Neuronal stem cell (in vitro differentiated cells): ENCODE data around the gene ZSWIM6.

Source experiments
- DNase-seq: peaks from one replicate; pipeline ENCODE4 v3.0.0-alpha.2; 2013; ENCODE audit warnings: low spot score
- H2AFZ ChIP-seq: one replicate; pipeline ENCODE4 v1.6.1; 2013; ENCODE audit warnings: mild to moderate bottlenecking, low read length, inconsistent platforms
- H2AK5ac ChIP-seq: 2 replicates; pipeline ENCODE4 v1.6.1; 2013; ENCODE audit warnings: low read depth, mild to moderate bottlenecking, inconsistent platforms, low read length, moderate library complexity, mixed read lengths
- H2BK120ac ChIP-seq: 2 replicates; pipeline ENCODE4 v1.6.1; 2013; ENCODE audit warnings: low read depth, mild to moderate bottlenecking, inconsistent platforms, low read length, moderate library complexity, mixed read lengths
- H2BK12ac ChIP-seq: one replicate; pipeline ENCODE4 v1.6.1; 2013; ENCODE audit warnings: low read length, inconsistent platforms
- H2BK15ac ChIP-seq: 2 replicates; pipeline ENCODE4 v1.6.1; 2013; ENCODE audit warnings: mild to moderate bottlenecking, low read length, inconsistent platforms, mixed read lengths
- H2BK5ac ChIP-seq: one replicate; pipeline ENCODE4 v1.6.1; 2013; ENCODE audit warnings: inconsistent platforms, mild to moderate bottlenecking, low read length, moderate library complexity
- H3K14ac ChIP-seq: one replicate; pipeline ENCODE4 v1.6.1; 2013; ENCODE audit warnings: low read length, inconsistent platforms
- H3K18ac ChIP-seq: 2 replicates; pipeline ENCODE4 v1.6.1; 2013; ENCODE audit warnings: low read length, inconsistent platforms
- H3K23ac ChIP-seq: 2 replicates; pipeline ENCODE4 v1.6.1; 2013; ENCODE audit warnings: low read depth, mild to moderate bottlenecking, mixed read lengths, low read length, inconsistent platforms; ENCODE audit not compliant: poor library complexity
- H3K27ac ChIP-seq: replicated peaks from 3 replicates; pipeline ENCODE4 v1.5.1; 2013; ENCODE audit warnings: low read length, inconsistent platforms
- H3K27me3 ChIP-seq, 3 experiments: 2 replicates each; pipeline ENCODE4 v1.6.1; 2013; ENCODE audit warnings: low read length in 3 of 3, mild to moderate bottlenecking in 2 of 3, inconsistent platforms in 1 of 3, low read depth in 1 of 3, mixed read lengths in 1 of 3, moderate library complexity in 1 of 3; ENCODE audit not compliant: control insufficient read depth in 3 of 3, insufficient read depth in 3 of 3
- H3K36me3 ChIP-seq, 2 donors: replicated peaks in 1 of 2; 2 replicates each; pipeline ENCODE4 v1.6.1; 2013; ENCODE audit warnings: low read length in 2 of 2; ENCODE audit not compliant: control insufficient read depth in 2 of 2, insufficient read depth in 2 of 2
- H3K4ac ChIP-seq: 2 replicates; pipeline ENCODE4 v1.6.1; 2013; ENCODE audit warnings: inconsistent platforms, mild to moderate bottlenecking, low read length, moderate library complexity
- H3K4me1 ChIP-seq, 2 donors: 1 replicate in 1 of 2; 2 replicates in 1 of 2; pipeline ENCODE4 v1.6.1; 2013; ENCODE audit warnings: low read length in 2 of 2, low read depth in 1 of 2; ENCODE audit not compliant: control insufficient read depth in 2 of 2, insufficient read depth in 1 of 2
- H3K4me2 ChIP-seq: one replicate; pipeline ENCODE4 v1.6.1; 2013; ENCODE audit warnings: mild to moderate bottlenecking, low read length, inconsistent platforms; ENCODE audit not compliant: insufficient read depth, poor library complexity, severe bottlenecking
- H3K4me3 ChIP-seq, 2 donors: 2 replicates each; pipeline ENCODE4 v1.5.1; 2013; ENCODE audit warnings: low read length in 2 of 2, mild to moderate bottlenecking in 2 of 2, inconsistent platforms in 1 of 2, moderate library complexity in 1 of 2
- H3K79me1 ChIP-seq: one replicate; pipeline ENCODE4 v1.6.1; 2013; ENCODE audit warnings: low read depth, mild to moderate bottlenecking, inconsistent platforms, low read length, moderate library complexity
- H3K9ac ChIP-seq: one replicate; pipeline ENCODE4 v1.6.1; 2013; ENCODE audit warnings: mild to moderate bottlenecking, low read depth, low read length, inconsistent platforms; ENCODE audit not compliant: poor library complexity
- H3K9me3 ChIP-seq, 2 donors: replicated peaks in 1 of 2; 2 replicates each; pipeline versions ENCODE3 to v1.6.1; 2013; ENCODE audit warnings: low read length in 2 of 2, mild to moderate bottlenecking in 2 of 2, inconsistent platforms in 1 of 2, low read depth in 1 of 2, mixed read lengths in 1 of 2, moderate library complexity in 1 of 2; ENCODE audit not compliant: control insufficient read depth in 2 of 2, insufficient read depth in 1 of 2
- H4K8ac ChIP-seq: one replicate; pipeline ENCODE4 v1.6.1; 2013; ENCODE audit warnings: low read depth, mild to moderate bottlenecking, inconsistent platforms, low read length, moderate library complexity
- H4K91ac ChIP-seq: one replicate; pipeline ENCODE4 v1.6.1; 2013; ENCODE audit warnings: low read length, low read depth, mild to moderate bottlenecking, inconsistent platforms; ENCODE audit not compliant: poor library complexity
- WGBS, 2 donors: extraction: QIAGEN DNeasy Blood & Tissue Kit; methylation state at CpG; one replicate each; pipeline ENCODE4 v1.1.7; 2013; ENCODE audit warnings: missing lambda C conversion rate in 2 of 2, mixed read lengths in 1 of 2; ENCODE audit not compliant: insufficient read length in 2 of 2, insufficient replicate concordance in 1 of 2; ENCODE audit errors: extremely low coverage in 2 of 2; 5-methylcytosine and 5-hydroxymethylcytosine counted together

Gene ZSWIM6

DNA sequence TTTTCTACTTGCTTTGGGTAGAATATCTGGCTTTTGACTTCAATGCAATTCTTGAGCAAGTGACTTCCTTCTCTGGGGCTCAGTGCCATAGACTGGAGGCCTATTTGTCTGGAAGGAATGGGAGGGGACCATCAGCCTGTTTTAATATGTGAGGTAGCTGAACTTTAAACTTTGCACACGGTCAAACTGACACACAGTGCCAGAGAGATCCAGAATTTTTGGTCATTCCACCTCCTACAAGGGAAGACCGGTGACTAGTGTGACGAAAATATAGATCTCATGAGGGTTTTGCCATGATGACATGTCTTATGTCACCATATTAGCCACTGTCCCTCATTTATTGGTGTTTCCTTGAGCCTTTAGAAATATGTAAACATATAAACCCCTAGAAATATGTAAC is 44.6 kb upstream of the ZSWIM6 start:
- Histone ChIP-seq H2BK120ac (no peak overlapping the region), H3K4me1 (peaks cover 16 to 20% of the 10 kb centered on the region in 2 donors), H3K18ac (no peak overlapping the region), H3K23ac (no peak overlapping the region), H2BK12ac (no peak overlapping the region), H3K4me2 (no peak overlapping the region), H3K27ac (no peak overlapping the region), H3K4ac (no peak overlapping the region), H2AK5ac (no peak overlapping the region), H4K8ac (no peak overlapping the region), H3K4me3 (no peak overlapping the region), H2BK15ac (no peak overlapping the region), H3K36me3 (no peaks in the 10 kb centered on the region), H2BK5ac (no peak overlapping the region), H3K9me3 (peaks cover 0 to 3% of the 10 kb centered on the region in 2 donors), H3K79me1 (no peaks in the 10 kb centered on the region), H4K91ac (no peak overlapping the region), H3K9ac (no peak overlapping the region), H3K14ac (no peak overlapping the region), H3K27me3 (no peaks in the 10 kb centered on the region), H2AFZ (no peak overlapping the region)
- no CpG with 5 or more reads among the region's 3 CpGs for WGBS, 2 donors
- no peak for DNase-seq

DNA sequence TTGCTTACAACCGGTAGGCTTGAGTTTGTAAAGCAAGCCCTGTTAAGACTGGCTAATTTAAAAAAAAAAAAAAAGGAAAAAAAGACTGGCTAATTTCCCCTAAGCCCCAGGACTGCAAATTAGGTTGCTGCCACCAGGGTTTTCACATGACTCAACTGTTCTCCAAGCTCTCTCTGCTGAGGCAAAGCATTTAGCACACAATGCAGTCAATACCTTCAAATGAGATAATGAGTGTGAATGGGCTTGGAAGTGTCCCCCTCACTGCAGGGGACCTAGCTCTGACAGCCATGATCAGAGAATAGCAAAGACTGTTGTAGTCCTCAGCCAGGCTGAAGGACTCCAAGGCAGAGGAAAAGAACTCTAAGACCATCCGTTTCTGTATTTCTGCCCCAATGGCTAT is 42.8 kb upstream of the ZSWIM6 start:
- H3K18ac ChIP-seq, result no peak overlapping the region
- no peak overlapping the region for H3K14ac ChIP-seq
- H3K36me3 ChIP-seq, result no peaks in the 10 kb centered on the region
- DNase-seq, result peak; percentile 52
- no peak overlapping the region for H2AK5ac ChIP-seq
- no CpG with 5 or more reads among the region's 2 CpGs for WGBS, 2 donors
- H3K4me2 ChIP-seq, result no peak overlapping the region
- H2BK12ac ChIP-seq, result no peak overlapping the region
- no peak overlapping the region for H4K91ac ChIP-seq
- peaks cover 0 to 3% of the 10 kb centered on the region in 2 donors for H3K9me3 ChIP-seq
- H3K4me1 ChIP-seq, result peaks cover 16 to 24% of the 10 kb centered on the region in 2 donors
- H3K27ac ChIP-seq, result peak overlapping the region; percentile 66
- H3K79me1 ChIP-seq, result no peaks in the 10 kb centered on the region
- no peak overlapping the region for H4K8ac ChIP-seq
- no peak overlapping the region for H3K23ac ChIP-seq
- no peaks in the 10 kb centered on the region for H3K27me3 ChIP-seq
- H2BK5ac ChIP-seq, result no peak overlapping the region
- peak overlapping the region; percentile 64 for H2AFZ ChIP-seq
- H3K4ac ChIP-seq, result no peak overlapping the region
- no peak overlapping the region for H3K4me3 ChIP-seq
- no peak overlapping the region for H2BK120ac ChIP-seq
- H3K9ac ChIP-seq, result no peak overlapping the region
- H2BK15ac ChIP-seq, result no peak overlapping the region

DNA sequence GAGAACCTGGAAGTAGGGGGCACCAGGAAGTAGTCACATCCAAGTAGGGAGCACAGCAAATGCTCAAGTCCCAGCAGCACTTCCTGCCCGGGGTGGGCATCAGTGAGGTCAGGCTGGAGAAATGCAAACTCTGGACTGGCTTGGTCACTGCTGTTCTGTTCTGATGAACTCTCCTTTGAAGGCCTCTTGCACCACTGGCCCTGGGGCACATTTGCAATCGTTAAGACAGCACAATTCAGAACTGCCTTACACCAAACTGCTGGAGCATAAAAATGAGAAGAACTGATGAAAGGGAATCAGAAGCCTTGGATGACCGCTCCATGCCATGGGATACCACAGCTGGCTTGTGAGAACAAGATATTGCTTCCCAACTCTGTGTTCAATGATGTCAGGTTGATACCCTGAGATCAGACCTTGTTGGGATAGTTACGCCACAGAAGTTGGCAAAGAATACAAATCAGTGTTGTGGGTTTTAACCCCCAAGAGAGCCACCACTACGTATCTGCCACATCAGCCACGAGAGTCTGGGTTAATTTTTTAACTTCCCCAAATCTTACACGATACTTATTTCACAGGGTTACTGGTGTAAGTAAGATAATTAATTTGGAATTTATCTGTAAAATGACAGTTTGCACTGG is 42.3 kb upstream of the ZSWIM6 start:
- H2BK12ac ChIP-seq, result no peak overlapping the region
- peak overlapping the region; percentile 64 for H2AFZ ChIP-seq
- peaks cover 0 to 3% of the 10 kb centered on the region in 2 donors for H3K9me3 ChIP-seq
- H3K4me3 ChIP-seq, result no peak overlapping the region
- no peak overlapping the region for H3K4ac ChIP-seq
- H4K8ac ChIP-seq, result no peak overlapping the region
- peak overlapping the region; percentile 66 for H3K27ac ChIP-seq
- no peak overlapping the region for H3K18ac ChIP-seq
- H3K14ac ChIP-seq, result no peak overlapping the region
- DNase-seq, result no peak
- H2BK15ac ChIP-seq, result no peak overlapping the region
- no peak overlapping the region for H3K4me2 ChIP-seq
- peaks cover 16 to 24% of the 10 kb centered on the region in 2 donors for H3K4me1 ChIP-seq
- no peak overlapping the region for H4K91ac ChIP-seq
- H2BK120ac ChIP-seq, result no peak overlapping the region
- no peak overlapping the region for H2BK5ac ChIP-seq
- no peaks in the 10 kb centered on the region for H3K36me3 ChIP-seq
- WGBS, 2 donors, result no CpG with 5 or more reads among the region's 7 CpGs
- H3K23ac ChIP-seq, result no peak overlapping the region
- H3K9ac ChIP-seq, result no peak overlapping the region
- no peaks in the 10 kb centered on the region for H3K79me1 ChIP-seq
- H3K27me3 ChIP-seq, result no peaks in the 10 kb centered on the region
- no peak overlapping the region for H2AK5ac ChIP-seq

DNA sequence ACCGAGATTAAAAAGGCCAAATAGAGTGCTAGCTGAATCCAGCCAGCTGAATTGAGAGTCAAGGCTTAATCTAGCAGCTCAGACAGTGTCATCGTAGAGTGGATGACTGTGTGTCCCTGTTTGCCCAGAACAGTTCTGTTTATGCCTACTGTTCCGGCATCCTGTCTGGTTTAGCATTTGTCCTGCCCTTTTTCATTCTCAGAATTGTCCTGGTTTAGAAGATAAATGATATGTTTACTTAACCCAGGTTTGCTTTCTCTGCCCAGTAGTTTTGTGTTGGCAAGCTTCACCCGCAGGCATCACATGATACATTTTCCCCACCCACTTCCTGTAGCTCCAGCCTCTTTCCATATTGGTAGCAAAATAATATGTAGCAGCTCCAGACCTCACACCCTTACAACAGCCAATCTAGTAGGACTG is 41.3 kb upstream of the ZSWIM6 start:
- H3K4ac ChIP-seq, result no peak overlapping the region
- no peak overlapping the region for H2BK120ac ChIP-seq
- no peak overlapping the region for H2BK15ac ChIP-seq
- no peak overlapping the region for H2BK12ac ChIP-seq
- H2AK5ac ChIP-seq, result no peak overlapping the region
- no peak overlapping the region for H2BK5ac ChIP-seq
- H4K8ac ChIP-seq, result no peak overlapping the region
- no peak overlapping the region for H3K9ac ChIP-seq
- H4K91ac ChIP-seq, result no peak overlapping the region
- peaks cover 0 to 3% of the 10 kb centered on the region in 2 donors for H3K9me3 ChIP-seq
- H3K79me1 ChIP-seq, result no peaks in the 10 kb centered on the region
- H3K27me3 ChIP-seq, result no peaks in the 10 kb centered on the region
- no peaks in the 10 kb centered on the region for H3K36me3 ChIP-seq
- H3K14ac ChIP-seq, result no peak overlapping the region
- H3K23ac ChIP-seq, result no peak overlapping the region
- DNase-seq, result no peak
- no peak overlapping the region for H3K4me2 ChIP-seq
- no CpG with 5 or more reads among the region's 4 CpGs for WGBS, 2 donors
- no peak overlapping the region for H3K27ac ChIP-seq
- H2AFZ ChIP-seq, result peak overlapping the region; percentile 64
- H3K4me1 ChIP-seq, result peaks cover 16 to 24% of the 10 kb centered on the region in 2 donors
- no peak overlapping the region for H3K18ac ChIP-seq
- no peak overlapping the region for H3K4me3 ChIP-seq
